GM12874 (cell line): ENCODE data around the gene BPIFA3.

ENCODE experiments used
- CTCF ChIP-seq: IDR thresholded peaks from 2 replicates; pipeline ENCODE4 v1.5.1; 2011; ENCODE audit warnings: low read depth, mild to moderate bottlenecking, control low read depth, low read length, moderate library complexity; ENCODE audit not compliant: insufficient read depth

The BPIFA3 gene

GRCh38 chr20:33261465-33261864 is 44.3 kb downstream of the BPIFA3 start:
- no peak for TF ChIP-seq CTCF

- peak; percentile 39 for TF ChIP-seq CTCF
Observed at GRCh38 chr20:33262658-33263065, 45.5 kb downstream of the BPIFA3 start.

GRCh38 chr20:33263784-33264183 is 46.6 kb downstream of the BPIFA3 start:
- TF ChIP-seq CTCF = no peak

GRCh38 chr20:33267701-33268100 is 50.5 kb downstream of the BPIFA3 start:
- no peak for TF ChIP-seq CTCF

- TF ChIP-seq CTCF = no peak
Observed at GRCh38 chr20:33272155-33272873, 55.2 kb downstream of the BPIFA3 start.

- no peak for TF ChIP-seq CTCF
Observed at GRCh38 chr20:33273117-33273851, 56.1 kb downstream of the BPIFA3 start.

- no peak for TF ChIP-seq CTCF
Observed at GRCh38 chr20:33275215-33275614, 58.1 kb downstream of the BPIFA3 start.
